ENCODE results near the gene FAM120B.

GRCh38 chr6:170362121-170362520 is 55.6 kb downstream of the FAM120B start:
- no peak for TF ChIP-seq POLR2A (IDR thresholded peaks at IDR 0.05)
- TF ChIP-seq CTCF (IDR thresholded peaks at IDR 0.05): no peak
- TF ChIP-seq POLR2AphosphoS5 (IDR thresholded peaks at IDR 0.05): no peak

Data from breast epithelium (tissue), 3 donors.